Activated naive CD8-positive, alpha-beta T cell treated with anti-CD3 and anti-CD28 coated beads, Interleukin-2, amount 50 U/mL, for 24 hours (primary cell): ENCODE results near the gene DMGDH.

ENCODE experiments used
- ATAC-seq: fragments of 150-1000 bp; cut with Tn5 transposase; one replicate; pipeline ENCODE4 v1.10.0; 2021
- DNase-seq: peaks from one replicate; pipeline ENCODE4 v3.0.0; 2021
- H3K27ac Mint-ChIP-seq: one replicate; pipeline ENCODE4 v1.8.0; 2021; ENCODE audit warnings: mild to moderate bottlenecking, mixed read lengths
- H3K27me3 Mint-ChIP-seq: one replicate; pipeline ENCODE4 v1.8.0; 2021; ENCODE audit warnings: mixed read lengths
- H3K36me3 Mint-ChIP-seq: one replicate; pipeline ENCODE4 v1.8.0; 2021; ENCODE audit warnings: low read depth, mixed read lengths
- H3K4me1 Mint-ChIP-seq: one replicate; pipeline ENCODE4 v1.8.0; 2021; ENCODE audit warnings: mixed read lengths
- H3K4me3 Mint-ChIP-seq: one replicate; pipeline ENCODE4 v1.8.0; 2021; ENCODE audit warnings: mild to moderate bottlenecking, moderate library complexity, mixed read lengths
- H3K9me3 Mint-ChIP-seq: one replicate; pipeline ENCODE4 v1.8.0; 2021; ENCODE audit warnings: mixed read lengths

Gene DMGDH

GRCh38 chr5:78958672-78959445 lies 110.6 kb downstream of the DMGDH start:
- H3K4me1 Mint-ChIP-seq: no peaks in the 10 kb centered on the region
- H3K36me3 Mint-ChIP-seq: peaks cover 31% of the 10 kb centered on the region
- H3K27me3 Mint-ChIP-seq: no peaks in the 10 kb centered on the region
- DNase-seq (no peak), ATAC-seq (no peak)
- no peaks in the 10 kb centered on the region for H3K9me3 Mint-ChIP-seq
- no peak overlapping the region for H3K27ac Mint-ChIP-seq
- H3K4me3 Mint-ChIP-seq: no peak overlapping the region

GRCh38 chr5:78956901-78957300 lies 112.6 kb downstream of the DMGDH start:
- peaks cover 28% of the 10 kb centered on the region for H3K36me3 Mint-ChIP-seq
- no peaks in the 10 kb centered on the region for H3K9me3 Mint-ChIP-seq

GRCh38 chr5:78953092-78953800 lies 116.2 kb downstream of the DMGDH start:
- DNase-seq (no peak), ATAC-seq (peak; percentile 73)
- Mint-ChIP-seq H3K36me3 (peaks cover 24% of the 10 kb centered on the region), H3K27ac (no peak overlapping the region), H3K27me3 (no peaks in the 10 kb centered on the region), H3K4me3 (no peak overlapping the region), H3K4me1 (peaks cover 8% of the 10 kb centered on the region), H3K9me3 (no peaks in the 10 kb centered on the region)

More at GRCh38 chr5:78956901-78957300, 112.6 kb downstream of the DMGDH start:
- no peak for ATAC-seq
- no peak overlapping the region for H3K27ac Mint-ChIP-seq
- DNase-seq: no peak
- no peaks in the 10 kb centered on the region for H3K27me3 Mint-ChIP-seq
- peaks cover 5% of the 10 kb centered on the region for H3K4me1 Mint-ChIP-seq
- H3K4me3 Mint-ChIP-seq: no peak overlapping the region
